SK-N-SH (cell line): ENCODE data around the gene TMEM134.

Experiments used
- CHD2 ChIP-seq: fragments of 150-350 bp; IDR thresholded peaks from 2 replicates; pipeline ENCODE4 v1.6.1; 2018; ENCODE audit warnings: low read length; ENCODE audit not compliant: partially characterized antibody
- EP300 ChIP-seq, 2 experiments: IDR thresholded peaks; 2 replicates each; pipeline versions ENCODE4 v1.4.0 to v1.6.1; 2012; ENCODE audit warnings: borderline replicate concordance in 1 of 2, low read depth in 1 of 2, low read length in 1 of 2
- EZH2phosphoT487 ChIP-seq: fragments of 200-600 bp; sonication (generic); IDR thresholded peaks from 2 replicates; pipeline ENCODE4 v1.6.1; 2017; ENCODE audit warnings: low read depth, mixed run types, mild to moderate bottlenecking, antibody characterized with exemption, moderate library complexity, borderline replicate concordance
- GABPA ChIP-seq: IDR thresholded peaks from 2 replicates; pipeline ENCODE4 v1.4.0; 2012; ENCODE audit warnings: low read depth, mild to moderate bottlenecking
- MEF2A ChIP-seq: IDR thresholded peaks from 2 replicates; pipeline ENCODE4 v1.4.0; 2012; ENCODE audit warnings: low read depth, borderline replicate concordance
- NRF1 ChIP-seq: IDR thresholded peaks from 2 replicates; pipeline ENCODE4 v1.6.1; 2012; ENCODE audit warnings: low read depth, mild to moderate bottlenecking, low read length
- TF ChIP-seq, protein P1 (sequence below): fragments of 200-600 bp; sonication (generic); IDR thresholded peaks from 2 replicates; pipeline ENCODE4 v1.6.1; 2017; ENCODE audit warnings: antibody characterized with exemption, mild to moderate bottlenecking, moderate library complexity
- TF ChIP-seq, protein P2 (sequence below): IDR thresholded peaks from 2 replicates; pipeline ENCODE4 v1.4.0; 2012; ENCODE audit warnings: low read depth, borderline replicate concordance
- TF ChIP-seq, protein P3 (sequence below): IDR thresholded peaks from 2 replicates; pipeline ENCODE4; 2012
- TF ChIP-seq, protein P4 (sequence below): IDR thresholded peaks from 2 replicates; pipeline ENCODE4 v1.4.0; 2012; ENCODE audit warnings: low read depth

DNA sequence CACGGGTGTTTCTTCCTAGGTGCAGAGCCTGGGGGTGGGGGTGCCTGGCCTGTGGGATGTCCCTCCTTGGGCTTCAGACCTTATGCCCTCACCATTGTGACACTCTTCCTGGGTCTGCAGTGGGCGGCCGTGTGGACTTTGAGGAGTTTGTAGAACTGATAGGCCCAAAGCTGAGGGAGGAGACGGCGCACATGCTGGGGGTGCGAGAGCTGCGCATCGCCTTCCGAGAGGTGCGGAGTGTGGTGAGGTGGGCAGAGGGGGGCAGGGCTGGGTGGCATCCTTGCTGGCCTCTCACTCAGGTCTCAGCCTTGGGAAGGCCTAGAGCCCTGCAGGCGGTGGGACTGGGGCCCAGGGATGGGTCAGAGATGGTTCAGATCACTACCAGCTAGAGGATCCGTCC lies 11.6 kb downstream of the TMEM134 start:
- no peak for TF ChIP-seq CHD2
- TF ChIP-seq, protein P1, sequence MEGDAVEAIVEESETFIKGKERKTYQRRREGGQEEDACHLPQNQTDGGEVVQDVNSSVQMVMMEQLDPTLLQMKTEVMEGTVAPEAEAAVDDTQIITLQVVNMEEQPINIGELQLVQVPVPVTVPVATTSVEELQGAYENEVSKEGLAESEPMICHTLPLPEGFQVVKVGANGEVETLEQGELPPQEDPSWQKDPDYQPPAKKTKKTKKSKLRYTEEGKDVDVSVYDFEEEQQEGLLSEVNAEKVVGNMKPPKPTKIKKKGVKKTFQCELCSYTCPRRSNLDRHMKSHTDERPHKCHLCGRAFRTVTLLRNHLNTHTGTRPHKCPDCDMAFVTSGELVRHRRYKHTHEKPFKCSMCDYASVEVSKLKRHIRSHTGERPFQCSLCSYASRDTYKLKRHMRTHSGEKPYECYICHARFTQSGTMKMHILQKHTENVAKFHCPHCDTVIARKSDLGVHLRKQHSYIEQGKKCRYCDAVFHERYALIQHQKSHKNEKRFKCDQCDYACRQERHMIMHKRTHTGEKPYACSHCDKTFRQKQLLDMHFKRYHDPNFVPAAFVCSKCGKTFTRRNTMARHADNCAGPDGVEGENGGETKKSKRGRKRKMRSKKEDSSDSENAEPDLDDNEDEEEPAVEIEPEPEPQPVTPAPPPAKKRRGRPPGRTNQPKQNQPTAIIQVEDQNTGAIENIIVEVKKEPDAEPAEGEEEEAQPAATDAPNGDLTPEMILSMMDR, result no peak
- TF ChIP-seq, protein P2, sequence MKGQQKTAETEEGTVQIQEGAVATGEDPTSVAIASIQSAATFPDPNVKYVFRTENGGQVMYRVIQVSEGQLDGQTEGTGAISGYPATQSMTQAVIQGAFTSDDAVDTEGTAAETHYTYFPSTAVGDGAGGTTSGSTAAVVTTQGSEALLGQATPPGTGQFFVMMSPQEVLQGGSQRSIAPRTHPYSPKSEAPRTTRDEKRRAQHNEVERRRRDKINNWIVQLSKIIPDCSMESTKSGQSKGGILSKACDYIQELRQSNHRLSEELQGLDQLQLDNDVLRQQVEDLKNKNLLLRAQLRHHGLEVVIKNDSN, result no peak
- no peak for TF ChIP-seq MEF2A
- TF ChIP-seq EP300 (IDR thresholded peaks at IDR 0.05; ENCODE audit: borderline replicate concordance in 1 of 2, low read depth in 1 of 2, low read length in 1 of 2), result no peak
- TF ChIP-seq, protein P3, sequence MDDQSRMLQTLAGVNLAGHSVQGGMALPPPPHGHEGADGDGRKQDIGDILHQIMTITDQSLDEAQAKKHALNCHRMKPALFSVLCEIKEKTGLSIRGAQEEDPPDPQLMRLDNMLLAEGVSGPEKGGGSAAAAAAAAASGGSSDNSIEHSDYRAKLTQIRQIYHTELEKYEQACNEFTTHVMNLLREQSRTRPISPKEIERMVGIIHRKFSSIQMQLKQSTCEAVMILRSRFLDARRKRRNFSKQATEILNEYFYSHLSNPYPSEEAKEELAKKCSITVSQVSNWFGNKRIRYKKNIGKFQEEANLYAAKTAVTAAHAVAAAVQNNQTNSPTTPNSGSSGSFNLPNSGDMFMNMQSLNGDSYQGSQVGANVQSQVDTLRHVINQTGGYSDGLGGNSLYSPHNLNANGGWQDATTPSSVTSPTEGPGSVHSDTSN, result no peak
- TF ChIP-seq, protein P4, sequence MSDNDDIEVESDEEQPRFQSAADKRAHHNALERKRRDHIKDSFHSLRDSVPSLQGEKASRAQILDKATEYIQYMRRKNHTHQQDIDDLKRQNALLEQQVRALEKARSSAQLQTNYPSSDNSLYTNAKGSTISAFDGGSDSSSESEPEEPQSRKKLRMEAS, result no peak
- no peak for TF ChIP-seq EZH2phosphoT487
- TF ChIP-seq NRF1, result no peak
- TF ChIP-seq GABPA, result no peak
